ENCODE measurements around the gene NR2C2. TPM values are rescaled to one million over a fixed set of nuclear protein-coding genes. Genes with fewer than 3 reads are reported as not detected.
A peak's percentile ranks its signal among the peaks of the same experiment; 100 is the strongest.

NR2C2 gene
- total and polyA plus RNA-seq, 2 of the 13 experiments (the other 11 are each of a cell fraction or from before 2014, with no cell fraction given) = 7.8 to 11.8 TPM

GRCh38 chr3:14947886-14948608 lies 664 bp downstream of the NR2C2 start (continued):
- TF ChIP-seq THRA (CRISPR knock-in tag; IDR thresholded peaks at IDR 0.05; ENCODE audit: borderline replicate concordance) (peak; percentile 27; the same call in 1 of the 2 replicates), E2F1 (CRISPR knock-in tag; IDR thresholded peaks at IDR 0.05) (no peak), PCBP2 (optimal IDR thresholded peaks at IDR 0.05; ENCODE audit: low read depth, low read length, poor library complexity, severe bottlenecking) (no peak), ZNF138 (CRISPR knock-in tag; IDR thresholded peaks at IDR 0.05; ENCODE audit: low read depth) (no peak), ZBTB10 (CRISPR knock-in tag; IDR thresholded peaks at IDR 0.05; ENCODE audit: borderline replicate concordance) (no peak), ZBTB21 (CRISPR knock-in tag; IDR thresholded peaks at IDR 0.05) (no peak), ZNF337 (CRISPR knock-in tag; IDR thresholded peaks at IDR 0.05; ENCODE audit: borderline replicate concordance, low read depth) (no peak), ZNF234 (CRISPR knock-in tag; conservative IDR thresholded peaks at IDR 0.05) (no peak), ZNF513 (CRISPR knock-in tag; conservative IDR thresholded peaks at IDR 0.05) (no peak), SYNCRIP (IDR thresholded peaks at IDR 0.05; ENCODE audit: insufficient read depth, low read depth, low read length) (no peak), SAP130 (CRISPR knock-in tag; IDR thresholded peaks at IDR 0.05; ENCODE audit: low read depth) (peak; percentile 42), ZSCAN25 (CRISPR knock-in tag; IDR thresholded peaks at IDR 0.05) (peak; percentile 53; the same call in 1 of the 2 replicates), ZNF530 (CRISPR knock-in tag; IDR thresholded peaks at IDR 0.05; ENCODE audit: low read depth) (no peak), ZNF468 (CRISPR knock-in tag; IDR thresholded peaks at IDR 0.05) (no peak), BRD4 (CRISPR knock-in tag; IDR thresholded peaks at IDR 0.05) (no peak), ZNF609 (CRISPR knock-in tag; IDR thresholded peaks at IDR 0.05; ENCODE audit: borderline replicate concordance) (no peak), ELF3 (CRISPR knock-in tag; IDR thresholded peaks at IDR 0.05) (no peak)
